ENCODE results near the gene CCND1. TPM values are rescaled to one million over a fixed set of nuclear protein-coding genes. Genes with fewer than 3 reads are reported as not detected.
A peak's percentile ranks its signal among the peaks of the same experiment; 100 is the strongest.

CCND1 gene
- total RNA-seq, 1 donor from 2014 or later, result 452 TPM

DNA sequence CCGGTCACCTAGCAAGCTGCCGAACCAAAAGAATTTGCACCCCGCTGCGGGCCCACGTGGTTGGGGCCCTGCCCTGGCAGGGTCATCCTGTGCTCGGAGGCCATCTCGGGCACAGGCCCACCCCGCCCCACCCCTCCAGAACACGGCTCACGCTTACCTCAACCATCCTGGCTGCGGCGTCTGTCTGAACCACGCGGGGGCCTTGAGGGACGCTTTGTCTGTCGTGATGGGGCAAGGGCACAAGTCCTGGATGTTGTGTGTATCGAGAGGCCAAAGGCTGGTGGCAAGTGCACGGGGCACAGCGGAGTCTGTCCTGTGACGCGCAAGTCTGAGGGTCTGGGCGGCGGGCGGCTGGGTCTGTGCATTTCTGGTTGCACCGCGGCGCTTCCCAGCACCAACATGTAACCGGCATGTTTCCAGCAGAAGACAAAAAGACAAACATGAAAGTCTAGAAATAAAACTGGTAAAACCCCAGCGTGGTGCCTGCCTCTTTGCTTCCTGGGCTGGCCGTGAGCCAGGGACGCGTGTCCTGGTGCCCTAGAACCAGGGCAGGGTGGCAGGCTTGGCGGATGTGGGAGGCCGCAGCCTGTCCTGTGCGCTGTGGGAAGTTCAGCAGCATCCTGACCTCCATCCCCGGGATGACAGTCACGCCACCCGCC, 13.2 kb downstream of the CCND1 start:
- DNase-seq, result no peak

GRCh38 chr11:69654660-69655478, 13.9 kb downstream of the CCND1 start:
- peak; percentile 36 for DNase-seq

DNA sequence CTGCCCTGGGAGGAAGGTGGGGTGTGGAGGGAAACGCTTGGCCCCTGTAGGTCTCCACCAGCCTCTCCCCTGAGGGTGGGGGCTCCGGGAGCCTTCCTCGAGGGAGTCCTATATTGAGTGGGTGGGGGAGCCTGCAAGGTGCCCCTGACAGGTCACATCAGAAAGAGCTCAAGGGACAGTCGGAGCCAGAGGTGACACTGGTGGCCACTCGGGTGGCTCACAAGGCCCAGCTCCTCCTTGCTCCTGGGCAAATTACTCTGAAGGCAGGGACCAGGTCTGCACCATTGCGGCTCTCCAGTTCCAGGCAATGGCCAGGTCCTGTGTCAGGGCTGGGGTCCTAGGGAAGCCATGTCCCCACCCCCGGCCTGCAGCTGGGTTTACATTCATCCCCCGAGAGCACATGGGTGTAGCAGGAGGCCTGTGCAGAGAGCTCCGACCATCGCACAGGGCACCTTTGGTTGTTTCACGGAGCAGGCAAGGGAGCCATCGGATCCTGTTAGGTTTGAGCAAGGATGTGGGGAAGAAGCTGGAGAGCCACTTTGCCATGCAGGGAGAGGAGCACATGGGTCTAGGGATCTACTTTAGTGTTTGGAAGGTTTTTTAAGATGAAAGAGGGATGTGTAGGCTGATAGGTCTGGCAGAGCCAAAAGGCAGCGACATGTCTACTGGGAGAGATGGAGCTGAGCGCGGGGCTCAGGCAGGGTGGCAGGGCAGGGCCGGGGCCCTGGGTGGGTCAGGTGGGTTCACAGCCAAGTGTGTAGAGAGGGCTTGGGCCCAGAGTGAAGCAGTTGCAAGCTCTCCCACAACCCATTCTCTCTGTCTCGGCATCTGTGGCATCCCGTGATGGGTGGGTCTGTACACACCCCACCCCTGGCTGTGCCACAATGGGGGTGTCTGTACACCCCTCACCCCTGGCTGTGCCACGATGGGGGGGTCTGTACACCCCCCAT, 14.8 kb downstream of the CCND1 start:
- no peak for DNase-seq

DNA sequence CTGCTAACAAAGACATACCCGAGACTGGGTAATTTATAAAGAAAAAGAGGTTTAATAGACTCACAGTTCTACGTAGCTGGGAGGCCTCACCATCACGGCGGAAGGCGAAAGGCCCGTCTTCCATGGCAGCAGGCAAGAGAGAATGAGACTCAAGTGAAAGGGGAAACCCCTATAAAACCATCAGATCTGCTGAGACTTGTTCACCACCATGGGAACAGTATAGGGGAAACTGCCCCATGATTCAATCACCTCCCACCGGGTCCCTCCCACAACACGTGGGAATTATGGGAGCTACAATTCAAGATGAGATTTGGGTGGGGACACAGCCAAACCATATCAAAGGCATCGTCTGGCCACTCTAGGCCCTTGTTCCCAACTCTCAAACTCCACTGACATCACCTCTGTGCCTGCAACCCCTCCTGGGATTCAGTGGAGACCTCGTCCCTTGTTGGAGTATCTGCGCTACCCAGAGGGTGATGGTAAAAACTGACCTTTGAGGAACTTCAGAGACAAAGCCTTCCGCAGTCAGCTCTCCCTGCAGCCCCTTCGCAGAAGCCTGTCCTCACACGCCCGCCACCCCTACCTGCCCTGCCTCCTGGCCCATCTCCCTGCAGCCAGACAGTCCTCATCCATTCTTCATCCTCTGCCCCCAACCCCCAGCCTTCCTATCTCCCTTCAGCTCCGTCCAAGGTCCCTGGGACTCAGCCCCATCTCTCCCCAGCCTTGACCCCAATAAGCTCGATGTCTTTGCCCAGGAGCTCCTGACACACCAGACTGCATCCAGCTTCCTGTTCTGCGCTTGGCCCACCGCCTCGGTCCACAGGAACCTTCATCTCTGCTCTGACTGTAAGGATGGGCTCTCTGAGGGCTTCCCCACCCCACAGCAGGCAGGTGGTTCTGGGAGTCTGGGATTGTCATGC, 15.8 kb downstream of the CCND1 start:
- no peak for DNase-seq

DNA sequence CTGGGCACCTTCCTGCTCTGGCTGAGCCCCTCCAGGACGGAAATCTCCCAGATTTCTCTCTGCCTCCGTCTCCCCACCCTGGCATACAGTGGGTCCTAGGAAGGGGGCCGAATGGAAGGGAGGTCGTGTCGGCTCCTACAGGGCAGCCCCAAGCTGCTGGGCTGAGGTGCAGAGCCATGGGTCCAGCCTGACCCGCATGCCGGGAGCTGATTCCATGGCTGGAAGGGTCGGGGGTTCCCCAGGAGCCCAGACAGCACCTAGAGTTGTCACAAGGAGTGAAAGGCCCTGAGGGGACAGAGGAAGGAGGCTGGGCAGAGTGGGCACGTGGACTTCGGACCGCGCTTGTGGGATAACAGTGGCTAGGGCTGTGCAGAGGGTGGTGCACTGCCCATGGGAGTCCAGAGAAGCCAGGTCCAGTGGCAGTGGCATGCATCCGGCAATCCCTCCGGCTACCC, 16.5 kb downstream of the CCND1 start:
- no peak for DNase-seq

DNA sequence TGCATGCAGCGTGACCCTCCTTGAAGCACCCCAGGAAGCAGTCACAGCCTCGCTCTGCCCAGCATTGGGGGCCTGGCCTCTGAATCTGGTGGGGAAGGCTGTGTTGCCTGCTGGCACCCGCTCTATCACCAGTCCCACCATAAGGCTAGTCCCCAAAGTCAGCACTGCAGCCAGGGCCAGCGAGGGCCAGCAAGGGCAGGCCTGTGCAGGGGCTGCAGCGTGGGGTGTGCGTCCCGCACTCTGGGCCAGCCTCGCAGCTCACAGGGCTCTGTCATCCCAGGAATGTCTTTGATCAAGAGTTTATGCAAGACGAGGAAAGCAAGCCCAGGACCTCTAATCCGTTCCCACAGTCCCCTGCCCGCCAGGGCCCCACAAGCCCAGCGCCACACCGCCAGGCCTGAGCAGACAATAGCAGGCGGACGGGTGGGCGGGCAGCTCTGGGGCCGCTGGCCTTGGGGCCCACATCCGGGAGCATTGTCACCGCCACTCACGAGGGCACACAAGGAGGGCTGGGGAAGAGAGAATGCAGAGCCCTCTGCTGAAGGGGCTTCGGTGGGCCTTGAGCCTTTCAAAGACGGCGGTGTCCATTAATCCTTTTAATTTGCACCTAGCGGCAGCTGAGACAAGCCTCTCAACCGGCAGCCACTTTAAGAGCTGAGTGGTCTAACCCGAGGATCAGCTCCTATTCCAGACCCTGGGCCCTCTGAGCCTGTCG, 17.1 kb downstream of the CCND1 start:
- peak; percentile 46 for DNase-seq

DNA sequence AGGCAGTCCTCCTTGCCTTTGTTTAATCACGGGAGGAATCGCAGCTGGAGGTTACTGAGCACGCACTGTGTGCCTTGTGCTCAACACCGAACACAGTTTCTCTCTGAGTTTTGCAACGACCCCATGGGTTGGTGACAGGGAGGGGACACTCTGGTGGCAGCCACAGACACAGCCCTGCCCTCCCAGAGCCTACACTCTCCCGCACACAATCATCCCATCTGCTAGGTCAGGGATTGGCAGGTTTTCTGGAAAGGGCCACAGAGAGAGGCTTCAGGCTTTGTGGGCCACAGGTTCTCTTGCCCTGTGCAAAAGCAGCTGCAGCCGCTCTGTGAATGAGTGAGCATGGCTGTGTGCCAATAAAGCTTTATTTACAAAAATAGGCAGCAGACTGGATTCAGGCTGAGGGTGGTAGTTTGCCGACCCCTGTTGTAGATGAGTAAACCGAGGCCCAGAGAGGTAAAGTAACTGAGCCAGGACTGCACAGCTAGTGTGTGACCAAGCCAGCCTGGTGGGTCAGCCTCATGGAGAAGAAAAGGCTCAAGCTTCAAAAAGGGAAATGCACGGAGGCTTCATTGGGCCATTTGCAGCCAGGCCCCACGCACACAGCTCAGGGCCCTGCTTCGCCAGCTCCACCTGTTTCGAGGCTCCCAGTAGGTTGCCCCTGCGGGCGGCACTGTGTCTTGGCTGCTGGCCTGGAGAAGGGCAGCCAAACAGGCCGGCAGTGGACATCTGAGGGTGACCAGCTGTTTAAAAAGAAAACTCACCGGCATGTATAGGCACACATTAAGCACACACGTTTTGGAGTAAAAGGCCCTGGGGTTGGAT, 17.9 kb downstream of the CCND1 start:
- no peak for DNase-seq

GRCh38 chr11:69659591-69659990, 18.6 kb downstream of the CCND1 start:
- no peak for DNase-seq

DNA sequence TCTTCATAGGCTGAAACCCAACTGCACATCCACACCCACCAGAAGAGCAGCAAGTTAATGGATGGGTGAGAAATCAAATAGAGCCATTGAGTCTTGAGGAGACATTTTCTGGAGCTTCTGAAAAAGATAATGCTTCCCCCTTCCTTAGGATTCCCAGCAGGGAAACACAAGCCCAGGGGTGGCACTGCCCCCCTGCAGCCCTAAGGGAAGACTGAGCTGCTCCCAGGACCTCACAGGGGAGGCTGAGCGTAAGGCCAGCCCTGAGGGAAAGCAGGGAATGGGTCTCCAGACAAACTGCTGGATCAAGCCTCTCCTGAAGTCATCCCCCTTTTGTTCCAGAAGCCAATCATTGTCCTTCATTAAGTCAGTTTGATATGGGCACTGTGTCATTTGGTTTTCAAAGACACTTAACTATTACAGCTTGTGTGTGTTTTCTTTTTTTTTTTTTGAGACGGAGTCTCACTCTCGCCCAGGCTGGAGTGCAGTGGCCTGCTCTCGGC, 19.1 kb downstream of the CCND1 start:
- DNase-seq, result no peak

GRCh38 chr11:69661413-69661715, 20.4 kb downstream of the CCND1 start:
- no peak for DNase-seq

GRCh38 chr11:69662021-69662698, 21.2 kb downstream of the CCND1 start:
- DNase-seq, result no peak

- DNase-seq, result no peak
Measured at GRCh38 chr11:69662806-69663205, 21.9 kb downstream of the CCND1 start.

DNA sequence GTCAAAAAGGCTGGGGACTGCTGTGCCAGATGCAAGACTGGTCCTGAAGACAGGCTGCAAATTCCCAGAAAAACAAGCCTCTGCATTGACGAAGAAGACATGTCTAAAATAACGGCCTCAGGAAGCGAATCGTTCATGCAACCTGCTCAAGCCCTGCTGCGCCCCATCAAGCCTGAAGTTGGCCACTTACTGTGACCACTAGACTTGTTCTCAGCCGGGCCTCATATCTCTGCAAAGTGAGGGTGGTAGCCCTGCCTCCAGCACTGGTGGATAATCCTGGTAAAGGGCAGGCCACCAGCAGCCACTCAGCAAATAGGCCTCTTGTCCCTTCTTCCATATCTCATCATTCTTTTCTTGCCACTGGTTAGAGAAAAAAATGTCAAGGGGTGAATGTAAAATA, 22.4 kb downstream of the CCND1 start:
- no peak for DNase-seq

GRCh38 chr11:69664103-69664775, 23.3 kb downstream of the CCND1 start:
- no peak for DNase-seq

GRCh38 chr11:69664901-69665300, 23.9 kb downstream of the CCND1 start:
- DNase-seq, result no peak

GRCh38 chr11:69665669-69666068, 24.7 kb downstream of the CCND1 start:
- DNase-seq, result no peak

DNA sequence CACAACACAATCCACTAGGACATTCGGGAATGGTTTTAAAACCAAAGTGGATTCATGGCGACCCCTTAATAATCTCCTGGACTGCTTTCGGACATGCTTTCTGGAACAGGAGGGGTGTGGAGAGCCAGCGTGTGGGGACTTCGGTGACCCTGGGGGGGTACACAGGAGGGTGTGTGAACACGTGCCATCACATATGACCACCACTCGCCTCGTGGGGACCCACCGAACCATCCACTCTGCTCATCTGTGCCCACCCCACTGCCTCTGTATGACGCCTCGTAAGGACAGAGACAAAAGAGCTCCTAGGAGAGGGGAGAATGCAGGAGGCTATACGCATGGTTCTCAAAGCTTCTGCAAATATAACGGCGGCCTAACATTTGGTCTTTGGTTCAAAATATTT, 25.3 kb downstream of the CCND1 start:
- DNase-seq, result no peak

GRCh38 chr11:69666752-69667536, 26.0 kb downstream of the CCND1 start:
- no peak for DNase-seq
